ENCODE measurements around the gene RNASE11.

The RNASE11 gene

GRCh38 chr14:20555845-20556244 lies 32.0 kb downstream of the RNASE11 start:
- DNase-seq (ENCODE audit: low read depth): no peak
- H3K4me3 ChIP-seq (ENCODE audit: low read depth, low read length): no peak overlapping the region
- TF ChIP-seq POLR2A (IDR thresholded peaks at IDR 0.05; ENCODE audit: extremely low read depth, insufficient read length) (no peak), MAX (IDR thresholded peaks at IDR 0.05; ENCODE audit: low read depth, low read length) (no peak), CTCF (IDR thresholded peaks at IDR 0.05; ENCODE audit: low read depth, low read length) (no peak), MYC (IDR thresholded peaks at IDR 0.05; ENCODE audit: low read depth, low read length) (no peak)

- no peak for DNase-seq (ENCODE audit: low read depth)
- H3K4me3 ChIP-seq (ENCODE audit: low read depth, low read length): no peak overlapping the region
- TF ChIP-seq MAX (IDR thresholded peaks at IDR 0.05; ENCODE audit: low read depth, low read length): no peak
- TF ChIP-seq CTCF (IDR thresholded peaks at IDR 0.05; ENCODE audit: low read depth, low read length): no peak
- no peak for TF ChIP-seq MYC (IDR thresholded peaks at IDR 0.05; ENCODE audit: low read depth, low read length)
- TF ChIP-seq POLR2A (IDR thresholded peaks at IDR 0.05; ENCODE audit: extremely low read depth, insufficient read length): no peak
Observed at GRCh38 chr14:20553024-20553423, 34.8 kb downstream of the RNASE11 start.

GRCh38 chr14:20551606-20552005 lies 36.2 kb downstream of the RNASE11 start:
- H3K4me3 ChIP-seq (ENCODE audit: low read depth, low read length): no peak overlapping the region
- DNase-seq (ENCODE audit: low read depth): no peak
- TF ChIP-seq CTCF (IDR thresholded peaks at IDR 0.05; ENCODE audit: low read depth, low read length) (no peak), MAX (IDR thresholded peaks at IDR 0.05; ENCODE audit: low read depth, low read length) (no peak), MYC (IDR thresholded peaks at IDR 0.05; ENCODE audit: low read depth, low read length) (no peak), POLR2A (IDR thresholded peaks at IDR 0.05; ENCODE audit: extremely low read depth, insufficient read length) (no peak)

- no peak overlapping the region for H3K4me3 ChIP-seq (ENCODE audit: low read depth, low read length)
- TF ChIP-seq POLR2A (IDR thresholded peaks at IDR 0.05; ENCODE audit: extremely low read depth, insufficient read length) (no peak), MAX (IDR thresholded peaks at IDR 0.05; ENCODE audit: low read depth, low read length) (no peak), MYC (IDR thresholded peaks at IDR 0.05; ENCODE audit: low read depth, low read length) (no peak), CTCF (IDR thresholded peaks at IDR 0.05; ENCODE audit: low read depth, low read length) (no peak)
- DNase-seq (ENCODE audit: low read depth): no peak
Observed at GRCh38 chr14:20550926-20551325, 36.9 kb downstream of the RNASE11 start.

- H3K4me3 ChIP-seq (ENCODE audit: low read depth, low read length): no peak overlapping the region
- DNase-seq (ENCODE audit: low read depth): no peak
- TF ChIP-seq MAX (IDR thresholded peaks at IDR 0.05; ENCODE audit: low read depth, low read length): no peak
- no peak for TF ChIP-seq POLR2A (IDR thresholded peaks at IDR 0.05; ENCODE audit: extremely low read depth, insufficient read length)
- TF ChIP-seq CTCF (IDR thresholded peaks at IDR 0.05; ENCODE audit: low read depth, low read length): no peak
- TF ChIP-seq MYC (IDR thresholded peaks at IDR 0.05; ENCODE audit: low read depth, low read length): no peak
Observed at GRCh38 chr14:20548414-20549158, 39.2 kb downstream of the RNASE11 start.
